PFSK-1 (cell line): ENCODE measurements around the gene NAV3.

ENCODE experiments used
- POLR2AphosphoS5 ChIP-seq: IDR thresholded peaks from 2 replicates; pipeline ENCODE4 v1.6.1; 2012; ENCODE audit warnings: low read depth, mild to moderate bottlenecking, control low read depth, low read length, moderate library complexity
- TF ChIP-seq, protein P1 (sequence below), 2 experiments: IDR thresholded peaks; 2 replicates each; pipeline versions ENCODE4 v1.6.1 to v1.8.0; 2011 to 2012; ENCODE audit warnings: low read depth in 2 of 2, low read length in 2 of 2, control low read depth in 1 of 2, inconsistent platforms in 1 of 2, mild to moderate bottlenecking in 1 of 2, moderate library complexity in 1 of 2; ENCODE audit not compliant: insufficient read depth in 1 of 2

DNA sequence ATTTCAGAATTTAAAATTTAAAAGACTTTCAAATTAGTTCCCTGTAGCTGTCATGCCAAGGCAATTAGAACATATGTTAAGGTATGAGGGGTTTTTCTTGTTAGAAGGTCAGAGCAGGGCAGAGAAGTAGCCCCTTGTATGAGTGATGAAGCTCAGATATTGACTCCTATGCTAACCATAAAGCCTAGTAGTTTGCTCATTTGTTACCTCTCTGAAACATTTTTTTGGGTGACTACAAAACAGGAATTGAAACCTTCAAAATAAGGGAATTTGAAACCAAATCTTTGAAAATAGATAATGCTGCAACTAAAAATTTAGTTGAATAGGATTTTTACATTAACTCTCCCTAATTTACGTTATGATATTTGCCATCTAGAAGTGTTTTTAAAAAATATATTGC, 333.5 kb downstream of the NAV3 start:
- no peak for TF ChIP-seq POLR2AphosphoS5
- TF ChIP-seq, protein P1, sequence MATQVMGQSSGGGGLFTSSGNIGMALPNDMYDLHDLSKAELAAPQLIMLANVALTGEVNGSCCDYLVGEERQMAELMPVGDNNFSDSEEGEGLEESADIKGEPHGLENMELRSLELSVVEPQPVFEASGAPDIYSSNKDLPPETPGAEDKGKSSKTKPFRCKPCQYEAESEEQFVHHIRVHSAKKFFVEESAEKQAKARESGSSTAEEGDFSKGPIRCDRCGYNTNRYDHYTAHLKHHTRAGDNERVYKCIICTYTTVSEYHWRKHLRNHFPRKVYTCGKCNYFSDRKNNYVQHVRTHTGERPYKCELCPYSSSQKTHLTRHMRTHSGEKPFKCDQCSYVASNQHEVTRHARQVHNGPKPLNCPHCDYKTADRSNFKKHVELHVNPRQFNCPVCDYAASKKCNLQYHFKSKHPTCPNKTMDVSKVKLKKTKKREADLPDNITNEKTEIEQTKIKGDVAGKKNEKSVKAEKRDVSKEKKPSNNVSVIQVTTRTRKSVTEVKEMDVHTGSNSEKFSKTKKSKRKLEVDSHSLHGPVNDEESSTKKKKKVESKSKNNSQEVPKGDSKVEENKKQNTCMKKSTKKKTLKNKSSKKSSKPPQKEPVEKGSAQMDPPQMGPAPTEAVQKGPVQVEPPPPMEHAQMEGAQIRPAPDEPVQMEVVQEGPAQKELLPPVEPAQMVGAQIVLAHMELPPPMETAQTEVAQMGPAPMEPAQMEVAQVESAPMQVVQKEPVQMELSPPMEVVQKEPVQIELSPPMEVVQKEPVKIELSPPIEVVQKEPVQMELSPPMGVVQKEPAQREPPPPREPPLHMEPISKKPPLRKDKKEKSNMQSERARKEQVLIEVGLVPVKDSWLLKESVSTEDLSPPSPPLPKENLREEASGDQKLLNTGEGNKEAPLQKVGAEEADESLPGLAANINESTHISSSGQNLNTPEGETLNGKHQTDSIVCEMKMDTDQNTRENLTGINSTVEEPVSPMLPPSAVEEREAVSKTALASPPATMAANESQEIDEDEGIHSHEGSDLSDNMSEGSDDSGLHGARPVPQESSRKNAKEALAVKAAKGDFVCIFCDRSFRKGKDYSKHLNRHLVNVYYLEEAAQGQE (IDR thresholded peaks at IDR 0.05; ENCODE audit: insufficient read depth in 1 of 2, low read depth in 2 of 2, low read length in 2 of 2), result no peak
